Measurements from ENCODE around the gene AGMO.

AGMO gene

DNA sequence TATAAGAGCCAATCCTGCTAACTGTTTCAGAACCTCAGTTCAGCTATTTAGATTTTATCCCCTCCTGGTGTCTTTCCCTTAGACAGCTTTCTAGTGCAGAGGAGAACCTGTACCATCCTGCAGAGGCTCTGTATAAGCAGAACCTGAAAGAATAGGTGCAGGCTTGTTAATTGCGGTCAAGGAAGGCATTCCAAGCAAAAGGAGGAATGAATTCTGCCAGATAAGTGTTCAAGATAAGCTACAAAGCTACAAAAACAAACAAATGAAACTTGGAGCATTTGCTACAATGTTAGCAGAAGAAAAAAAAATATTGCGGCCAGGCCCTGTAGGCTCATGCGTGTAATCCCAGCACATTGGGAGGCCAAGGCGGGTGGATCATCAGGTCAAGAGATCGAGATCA, 32.6 kb upstream of the AGMO start:
- no peak for TF ChIP-seq Cebpa-rat (IDR thresholded peaks at IDR 0.05)
- Histone ChIP-seq H3K9me3 (replicated peaks in 1 of 11) (peaks cover 6 to 11% (median 8%) of the 10 kb centered on the region in 11 experiments), H3K4me2 (no peak overlapping the region), H3K4me1 (no peaks in the 10 kb centered on the region), H3K9ac (no peak overlapping the region), H3K36me3 (no peaks in the 10 kb centered on the region), H3K27me3 (no peaks in the 10 kb centered on the region), H3K4me3 (no peak overlapping the region), H3K27ac (no peak overlapping the region), H4K20me1 (no peaks in the 10 kb centered on the region)

DNA sequence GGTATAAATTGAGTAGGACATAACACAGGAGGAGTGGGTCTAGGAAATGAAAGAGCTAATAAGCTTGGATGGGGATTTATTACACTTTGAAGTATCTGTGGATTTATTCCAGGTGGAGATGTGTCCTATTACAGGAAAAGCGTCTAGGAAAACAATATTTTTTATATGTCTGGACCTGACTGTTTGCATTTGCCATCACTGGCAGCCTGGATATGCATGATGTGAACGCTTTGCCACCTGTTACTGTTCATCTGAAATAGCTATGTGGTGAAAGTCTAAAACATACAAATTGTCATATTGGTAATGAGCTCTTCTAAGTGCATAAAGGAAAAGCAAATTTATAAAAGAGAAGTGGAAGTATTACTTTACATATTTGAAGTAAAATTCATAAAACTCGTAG, 31.6 kb upstream of the AGMO start:
- Histone ChIP-seq H3K27me3 (no peaks in the 10 kb centered on the region), H3K36me3 (no peaks in the 10 kb centered on the region)

DNA sequence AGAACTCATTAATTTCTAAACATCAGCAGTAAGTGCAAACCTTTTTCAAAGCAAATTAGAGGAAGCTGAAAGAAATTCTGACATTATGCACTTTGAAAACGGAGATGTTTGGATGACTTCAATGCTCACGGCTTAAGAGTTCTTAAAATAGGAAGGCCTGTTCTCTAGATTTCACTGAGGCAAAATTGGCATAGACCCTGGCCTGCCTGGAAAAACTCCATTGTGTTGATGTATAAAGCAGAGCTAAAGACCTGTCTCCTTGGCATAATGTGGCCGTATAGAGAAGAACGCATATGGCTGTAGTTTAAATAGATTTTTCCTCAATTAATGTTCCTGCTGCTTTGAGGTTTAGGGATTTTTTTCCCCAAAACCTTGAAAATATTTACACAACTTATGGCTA, 24.5 kb upstream of the AGMO start:
- Histone ChIP-seq H3K4me3 (no peak overlapping the region), H3K27ac (no peak overlapping the region), H3K4me2 (no peak overlapping the region), H3K27me3 (no peaks in the 10 kb centered on the region), H3K36me3 (no peaks in the 10 kb centered on the region), H3K9ac (no peak overlapping the region), H3K9me3 (replicated peaks in 1 of 11) (peaks cover 8 to 19% (median 12%) of the 10 kb centered on the region in 11 experiments), H3K4me1 (peaks cover 0 to 5% (median 0%) of the 10 kb centered on the region in 10 experiments; a peak in 1 of 20 replicates), H4K20me1 (no peaks in the 10 kb centered on the region)
- TF ChIP-seq Cebpa-rat (IDR thresholded peaks at IDR 0.05), result no peak

More for the DNA sequence above, 31.6 kb upstream of the AGMO start:
- TF ChIP-seq Cebpa-rat (IDR thresholded peaks at IDR 0.05), result no peak
- Histone ChIP-seq H3K9ac (no peak overlapping the region), H3K4me2 (no peak overlapping the region), H4K20me1 (no peaks in the 10 kb centered on the region), H3K4me1 (no peaks in the 10 kb centered on the region), H3K27ac (no peak overlapping the region), H3K9me3 (replicated peaks in 1 of 11) (no peaks in the 10 kb centered on the region), H3K4me3 (no peak overlapping the region)

DNA sequence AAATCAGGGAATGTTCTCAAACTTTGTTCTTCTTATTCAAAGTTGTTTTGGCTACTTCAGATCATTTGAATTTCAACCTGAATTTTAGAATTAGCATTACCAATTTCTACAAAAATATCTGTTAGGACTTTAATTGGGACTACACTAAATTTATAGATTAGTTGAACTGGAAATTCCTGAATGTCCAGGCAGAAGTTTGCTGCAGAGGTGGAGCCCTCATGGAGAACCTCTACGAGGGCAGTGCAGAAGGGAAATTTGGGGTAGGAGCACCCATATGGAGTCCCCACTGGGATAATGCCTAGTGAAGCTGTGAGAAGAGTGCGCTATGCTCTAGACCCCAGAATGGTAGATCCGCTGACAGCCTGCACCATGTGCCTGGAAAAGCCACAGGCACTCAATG, 22.8 kb upstream of the AGMO start:
- TF ChIP-seq Cebpa-rat (IDR thresholded peaks at IDR 0.05), result no peak
- no peaks in the 10 kb centered on the region for H3K27me3 ChIP-seq
- no peaks in the 10 kb centered on the region for H4K20me1 ChIP-seq
- no peak overlapping the region for H3K4me2 ChIP-seq
- peaks cover 8 to 19% (median 12%) of the 10 kb centered on the region in 11 experiments for H3K9me3 ChIP-seq (replicated peaks in 1 of 11)
- no peaks in the 10 kb centered on the region for H3K36me3 ChIP-seq
- H3K27ac ChIP-seq, result no peak overlapping the region
- H3K4me3 ChIP-seq, result no peak overlapping the region
- peaks cover 0 to 11% (median 0%) of the 10 kb centered on the region in 10 experiments; a peak in 4 of 20 replicates for H3K4me1 ChIP-seq
- no peak overlapping the region for H3K9ac ChIP-seq

DNA sequence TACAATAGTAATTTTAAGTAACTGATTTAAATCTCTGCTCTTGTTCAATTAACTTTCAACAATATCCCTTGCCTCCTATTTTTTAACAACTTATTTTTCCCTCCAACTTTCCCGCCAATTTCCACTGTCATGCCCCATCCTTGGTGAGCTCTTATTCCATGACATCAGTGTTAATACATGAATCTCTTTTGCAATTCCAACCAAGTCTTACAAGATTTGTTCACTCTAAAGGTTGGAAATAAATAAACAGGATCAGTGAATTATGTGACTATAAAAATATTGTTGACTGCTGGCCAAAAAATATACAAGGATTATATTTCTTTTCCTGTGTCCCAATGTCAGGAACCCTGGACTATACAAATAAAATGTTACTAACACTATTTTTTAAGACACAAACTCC, 21.0 kb upstream of the AGMO start:
- Histone ChIP-seq H3K27ac (no peak overlapping the region), H3K4me3 (no peak overlapping the region), H3K36me3 (no peaks in the 10 kb centered on the region), H4K20me1 (no peaks in the 10 kb centered on the region), H3K4me2 (no peak overlapping the region), H3K9me3 (replicated peaks in 1 of 11) (peaks cover 8 to 19% (median 12%) of the 10 kb centered on the region in 11 experiments), H3K9ac (no peak overlapping the region), H3K4me1 (peaks cover 0 to 11% (median 0%) of the 10 kb centered on the region in 10 experiments; a peak in 4 of 20 replicates), H3K27me3 (no peaks in the 10 kb centered on the region)
- TF ChIP-seq Cebpa-rat (IDR thresholded peaks at IDR 0.05), result no peak

DNA sequence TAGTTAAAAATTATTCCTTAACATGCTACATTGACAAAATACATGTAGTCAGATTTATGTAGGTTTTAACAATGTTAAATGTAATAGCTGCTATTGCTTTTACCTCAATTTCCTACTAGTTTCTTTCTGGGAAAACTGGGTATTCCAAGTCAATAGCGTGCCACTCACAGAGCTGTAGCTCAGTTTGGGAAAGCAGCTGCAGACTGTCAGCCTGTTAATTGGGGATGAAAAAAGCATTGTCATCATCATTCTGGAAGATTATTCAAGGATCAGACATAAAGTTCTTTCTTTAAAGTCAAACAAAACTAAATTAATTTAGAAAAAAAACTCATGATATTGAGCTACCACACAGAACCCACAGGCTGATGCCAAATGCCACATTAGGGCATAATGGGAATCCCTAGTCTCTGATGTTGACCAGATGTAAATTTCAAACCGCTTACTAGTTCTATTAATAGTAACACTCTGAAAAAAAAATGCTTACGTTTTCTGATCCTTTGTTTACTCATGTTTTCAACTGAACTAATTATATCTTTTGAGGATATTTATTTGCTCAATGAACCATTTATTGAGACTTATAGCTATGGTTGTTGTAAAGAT, 19.6 kb upstream of the AGMO start:
- no peak overlapping the region for H3K27ac ChIP-seq
- peaks cover 8 to 19% (median 12%) of the 10 kb centered on the region in 11 experiments for H3K9me3 ChIP-seq (replicated peaks in 1 of 11)
- H3K4me3 ChIP-seq, result no peak overlapping the region
- peaks cover 0 to 11% (median 0%) of the 10 kb centered on the region in 10 experiments; a peak in 4 of 20 replicates for H3K4me1 ChIP-seq
- H3K27me3 ChIP-seq, result no peaks in the 10 kb centered on the region
- H4K20me1 ChIP-seq, result no peaks in the 10 kb centered on the region
- no peaks in the 10 kb centered on the region for H3K36me3 ChIP-seq
- peak overlapping the region in 1 of 11 experiments; percentile 0; a peak in 4 of 22 replicates for H3K4me2 ChIP-seq
- no peak for TF ChIP-seq Cebpa-rat (IDR thresholded peaks at IDR 0.05)
- H3K9ac ChIP-seq, result no peak overlapping the region

DNA sequence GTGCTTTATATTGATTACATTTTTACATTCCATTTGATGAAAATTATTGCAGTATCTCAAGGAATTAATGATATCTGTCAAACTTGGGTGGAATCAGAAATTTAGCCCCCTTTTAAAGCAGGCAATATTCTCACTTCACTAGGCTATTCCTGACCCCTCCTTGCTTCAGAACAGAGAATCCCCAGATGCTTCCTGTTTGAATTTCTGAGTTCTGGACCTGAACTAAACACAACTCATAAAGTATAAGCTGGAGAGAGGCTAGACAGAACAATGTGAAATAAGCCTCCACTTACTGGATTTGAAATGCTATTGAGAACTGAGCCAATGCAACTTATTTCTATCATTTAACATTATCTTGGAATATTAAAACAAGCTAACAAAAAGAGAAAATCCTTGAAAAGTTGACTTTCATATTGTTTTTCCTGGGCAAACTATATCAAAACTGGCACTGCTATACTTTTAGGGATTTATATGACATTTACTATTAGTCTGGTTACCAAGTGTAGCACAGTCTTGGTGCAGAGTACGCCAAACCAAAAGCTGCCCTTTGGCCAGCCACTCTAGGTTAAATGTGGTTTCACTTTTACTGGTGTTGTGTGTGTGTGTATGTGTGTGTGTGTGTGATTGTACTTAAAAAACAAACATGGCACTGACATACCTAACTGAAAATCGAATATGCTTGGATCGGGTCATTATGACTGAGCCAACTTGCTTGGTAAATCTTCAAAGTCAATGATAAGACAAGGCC, 19.0 kb upstream of the AGMO start:
- H3K9ac ChIP-seq, result no peak overlapping the region
- H3K27ac ChIP-seq, result no peak overlapping the region
- no peaks in the 10 kb centered on the region for H3K36me3 ChIP-seq
- TF ChIP-seq Cebpa-rat (IDR thresholded peaks at IDR 0.05), result no peak
- H3K4me3 ChIP-seq, result no peak overlapping the region
- H3K9me3 ChIP-seq (replicated peaks in 1 of 11), result peaks cover 8 to 19% (median 12%) of the 10 kb centered on the region in 11 experiments
- peak overlapping the region in 2 of 11 experiments; percentile 7 to 27; a peak in 3 of 22 replicates for H3K4me2 ChIP-seq
- H3K27me3 ChIP-seq, result no peaks in the 10 kb centered on the region
- H4K20me1 ChIP-seq, result no peaks in the 10 kb centered on the region
- H3K4me1 ChIP-seq, result peaks cover 0 to 11% (median 0%) of the 10 kb centered on the region in 10 experiments; a peak in 4 of 20 replicates

DNA sequence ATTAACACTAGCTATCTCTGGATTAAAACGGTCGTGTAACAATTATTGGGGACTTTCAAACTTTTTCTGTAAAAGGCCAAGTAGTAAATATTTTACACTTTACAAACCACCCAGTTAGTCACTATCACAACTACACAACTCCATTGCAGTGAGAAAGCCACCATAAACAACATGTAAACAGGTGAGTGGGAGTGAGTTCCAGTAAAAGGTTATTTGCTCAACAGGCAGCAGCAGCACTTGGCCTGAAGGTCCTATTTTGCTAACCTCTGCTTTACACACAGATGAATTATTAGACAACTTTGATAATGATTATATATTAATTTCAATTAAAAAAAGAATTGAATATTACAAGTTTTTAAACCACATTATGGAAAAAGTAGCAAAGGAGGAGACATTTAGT, 15.8 kb upstream of the AGMO start:
- H3K9me3 ChIP-seq (replicated peaks in 1 of 11), result no peaks in the 10 kb centered on the region
- H3K4me3 ChIP-seq, result no peak overlapping the region
- no peak overlapping the region for H3K4me2 ChIP-seq
- H3K9ac ChIP-seq, result no peak overlapping the region
- H3K27me3 ChIP-seq, result no peaks in the 10 kb centered on the region
- no peak for TF ChIP-seq Cebpa-rat (IDR thresholded peaks at IDR 0.05)
- no peaks in the 10 kb centered on the region for H4K20me1 ChIP-seq
- H3K27ac ChIP-seq, result no peak overlapping the region
- no peaks in the 10 kb centered on the region for H3K36me3 ChIP-seq
- peaks cover 0 to 11% (median 0%) of the 10 kb centered on the region in 10 experiments; a peak in 4 of 20 replicates for H3K4me1 ChIP-seq

DNA sequence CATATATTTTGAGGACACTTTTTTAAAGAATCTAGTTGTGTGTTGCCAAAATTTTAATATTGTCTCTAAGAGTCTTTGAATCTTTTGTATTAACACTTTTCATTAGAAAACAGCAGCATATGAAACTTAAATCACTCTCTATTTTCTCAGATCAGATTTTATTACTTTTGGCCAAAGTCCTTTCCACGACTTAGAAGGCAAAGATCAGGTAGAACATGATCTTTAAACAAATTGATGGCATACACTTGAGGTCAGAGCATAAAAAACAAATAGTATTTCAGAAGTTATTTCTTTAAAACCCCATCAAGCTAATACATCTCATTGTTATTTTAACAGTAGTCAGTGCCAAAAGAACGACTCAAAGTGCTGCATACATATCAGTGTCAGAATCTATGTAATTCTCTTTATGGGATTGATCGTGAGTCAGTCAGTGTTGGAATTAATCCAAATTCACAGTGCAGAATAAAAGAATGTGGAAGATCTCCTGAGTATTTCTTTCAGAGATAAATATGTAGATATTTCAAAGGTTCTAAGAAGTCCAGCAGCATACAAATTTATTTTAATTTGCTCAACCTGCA, 9.6 kb upstream of the AGMO start:
- H3K9ac ChIP-seq, result no peak overlapping the region
- TF ChIP-seq Cebpa-rat (IDR thresholded peaks at IDR 0.05), result no peak

More for the DNA sequence above, 9.6 kb upstream of the AGMO start:
- no peaks in the 10 kb centered on the region for H3K9me3 ChIP-seq (replicated peaks in 1 of 11)
- no peak overlapping the region for H3K4me3 ChIP-seq
- H3K4me1 ChIP-seq, result no peaks in the 10 kb centered on the region
- no peak overlapping the region for H3K4me2 ChIP-seq
- no peaks in the 10 kb centered on the region for H4K20me1 ChIP-seq
- H3K27ac ChIP-seq, result no peak overlapping the region
- no peaks in the 10 kb centered on the region for H3K27me3 ChIP-seq
- H3K36me3 ChIP-seq, result no peaks in the 10 kb centered on the region
